DMS153 (cell line): ENCODE measurements around the gene ZNF433.

Experiments used
- DNase-seq: peaks from one replicate; lab custom pipeline; 2025; lab: John Stamatoyannopoulos, UW

The ZNF433 gene

GRCh38 chr19:11989112-11989456, 46.4 kb downstream of the ZNF433 start:
- DNase-seq: no peak

GRCh38 chr19:11987405-11988281, 47.8 kb downstream of the ZNF433 start:
- peak; percentile 65 for DNase-seq

GRCh38 chr19:11986754-11987153, 48.7 kb downstream of the ZNF433 start:
- no peak for DNase-seq

- no peak for DNase-seq
These were observed 50.5 kb downstream of the ZNF433 start for GRCh38 chr19:11984986-11985385.

GRCh38 chr19:11982526-11982925, 53.0 kb downstream of the ZNF433 start:
- DNase-seq: no peak

GRCh38 chr19:11979527-11979926, 56.0 kb downstream of the ZNF433 start:
- DNase-seq: no peak

- DNase-seq: no peak
These were observed 56.9 kb downstream of the ZNF433 start for GRCh38 chr19:11978492-11979100.

GRCh38 chr19:11973019-11973810, 62.3 kb downstream of the ZNF433 start:
- DNase-seq: no peak

GRCh38 chr19:11971041-11971440, 64.4 kb downstream of the ZNF433 start:
- DNase-seq: no peak

GRCh38 chr19:11970174-11970573, 65.3 kb downstream of the ZNF433 start:
- DNase-seq: no peak

GRCh38 chr19:11964858-11965645, 70.4 kb downstream of the ZNF433 start, which contains the start of gene ZNF763:
ZNF763 (plus strand) TSS chr19:11965040; CDS start chr19:11965209, 169 bp downstream.
- DNase-seq: no peak
